HTR-8/SVneo (cell line): ENCODE results near the gene AOPEP.
"Not testable (repeated sequence)": the region's sequence is repeated elsewhere in the genome, so short reads cannot be mapped to it uniquely, and the experiment has no call there.

Source experiments
- DNase-seq: peaks from one replicate; pipeline ENCODE4 v3.0.0; 2011; ENCODE audit warnings: low spot score, mixed read lengths; ENCODE audit not compliant: insufficient read length
- FAIRE-seq: peaks from 2 replicates; lab custom pipeline; 2011; peaks lifted over from hg19 to GRCh38; lab: Jason Lieb, UNC

The AOPEP gene

GRCh38 chr9:94861589-94862272, 135.2 kb downstream of the AOPEP start:
- no peak for DNase-seq

GRCh38 chr9:94864196-94864595, 137.7 kb downstream of the AOPEP start:
- FAIRE-seq (no peak), DNase-seq (no peak)

More at GRCh38 chr9:94861589-94862272, 135.2 kb downstream of the AOPEP start:
- no peak for FAIRE-seq

- FAIRE-seq, result no peak
- DNase-seq, result no peak
Measured at GRCh38 chr9:94864862-94865509, 138.5 kb downstream of the AOPEP start.

GRCh38 chr9:94865582-94866452, 139.3 kb downstream of the AOPEP start:
- no peak for DNase-seq
- no peak for FAIRE-seq

GRCh38 chr9:94866770-94867169, 140.3 kb downstream of the AOPEP start:
- FAIRE-seq, result no peak
- no peak for DNase-seq

GRCh38 chr9:94867281-94867841, 140.9 kb downstream of the AOPEP start:
- peak; percentile 51 for DNase-seq
- FAIRE-seq, result no peak

- DNase-seq, result peak; percentile 53
- FAIRE-seq, result no peak
Measured at GRCh38 chr9:94867842-94868312, 141.4 kb downstream of the AOPEP start.

- DNase-seq (no peak), FAIRE-seq (no peak)
Measured at GRCh38 chr9:94868464-94868863, 142.0 kb downstream of the AOPEP start.

GRCh38 chr9:94869415-94869843, 142.9 kb downstream of the AOPEP start:
- DNase-seq (no peak), FAIRE-seq (no peak)

- DNase-seq (no peak), FAIRE-seq (no peak)
Measured at GRCh38 chr9:94870465-94870792, 143.9 kb downstream of the AOPEP start.

GRCh38 chr9:94870793-94871558, 144.5 kb downstream of the AOPEP start:
- DNase-seq, result peak; percentile 26

GRCh38 chr9:94872083-94872833, 145.8 kb downstream of the AOPEP start:
- FAIRE-seq, result no peak

More at GRCh38 chr9:94870793-94871558, 144.5 kb downstream of the AOPEP start:
- no peak for FAIRE-seq

GRCh38 chr9:94872891-94873511, 146.5 kb downstream of the AOPEP start:
- FAIRE-seq (no peak), DNase-seq (no peak)

More at GRCh38 chr9:94872083-94872833, 145.8 kb downstream of the AOPEP start:
- DNase-seq, result no peak

- peak; percentile 19 for DNase-seq
- no peak for FAIRE-seq
Measured at GRCh38 chr9:94874316-94874715, 147.8 kb downstream of the AOPEP start.

- DNase-seq (no peak), FAIRE-seq (no peak)
Measured at GRCh38 chr9:94875300-94876020, 149.0 kb downstream of the AOPEP start.

- not testable (repeated sequence) for FAIRE-seq, DNase-seq
Measured at GRCh38 chr9:94878804-94879203, 152.3 kb downstream of the AOPEP start.

GRCh38 chr9:94879230-94879629, 152.7 kb downstream of the AOPEP start:
- FAIRE-seq, result no peak
- no peak for DNase-seq

- FAIRE-seq (no peak), DNase-seq (no peak)
Measured at GRCh38 chr9:94881023-94881422, 154.5 kb downstream of the AOPEP start.
